K562 (cell line): ENCODE data around the gene CARD9. TPM values are rescaled to one million over a fixed set of nuclear protein-coding genes. Genes with fewer than 3 reads are reported as not detected.

Source experiments
- CXXC5 ChIP-seq: fragments of 250-450 bp; sonication (Bioruptor Pico); IDR thresholded peaks from 2 replicates; pipeline ENCODE4 v1.8.0; 2022; ENCODE audit warnings: inconsistent platforms, mild to moderate bottlenecking, moderate library complexity
- MYC ChIP-seq, 2 experiments: fragments of 250-450 bp in 1 of 2; sonication (Bioruptor Pico) in 1 of 2; IDR thresholded peaks; 2 replicates each; pipeline versions ENCODE4 v1.5.1 to v1.6.1; 2012 to 2021; ENCODE audit warnings: low read depth in 2 of 2, borderline replicate concordance in 1 of 2, improper control_type of control experiment in 1 of 2, low read length in 1 of 2, mild to moderate bottlenecking in 1 of 2, moderate library complexity in 1 of 2
- NFYB ChIP-seq: IDR thresholded peaks from 2 replicates; pipeline ENCODE4 v1.6.1; 2011; ENCODE audit warnings: mild to moderate bottlenecking, moderate library complexity; ENCODE audit not compliant: insufficient read length; ENCODE audit errors: extremely low read depth
- PTRF ChIP-seq: fragments of 450-650 bp; IDR thresholded peaks from 2 replicates; pipeline ENCODE4 v1.6.1; 2016; ENCODE audit warnings: mild to moderate bottlenecking, missing genetic modification characterization, missing compliant biosample characterization
- RAD51 ChIP-seq: fragments of 450-650 bp; IDR thresholded peaks from 2 replicates; pipeline ENCODE4 v1.7.1; 2016; ENCODE audit warnings: low read depth, mild to moderate bottlenecking, borderline replicate concordance
- RBBP5 ChIP-seq: fragments of 200-600 bp; sonication (generic); IDR thresholded peaks from 2 replicates; pipeline ENCODE4 v1.6.1; 2012; ENCODE audit warnings: borderline replicate concordance, mild to moderate bottlenecking, low read length, control low read depth, inconsistent platforms; ENCODE audit not compliant: insufficient read depth, poor library complexity, severe bottlenecking
- RBFOX2 ChIP-seq: fragments of 200-400 bp; formaldehyde crosslinking; IDR thresholded peaks from 2 replicates; pipeline ENCODE4 v1.6.1; 2017; ENCODE audit warnings: low read depth, mild to moderate bottlenecking, low read length, moderate library complexity
- SMAD4 ChIP-seq: fragments of 250-450 bp; sonication (Bioruptor Pico); conservative IDR thresholded peaks from 2 replicates; pipeline ENCODE4 v1.8.0; 2021; ENCODE audit warnings: inconsistent platforms, mild to moderate bottlenecking, moderate library complexity
- SUPT5H ChIP-seq: fragments of 450-650 bp; IDR thresholded peaks from 2 replicates; pipeline ENCODE4 v1.6.1; 2016
- TBP ChIP-seq: optimal IDR thresholded peaks from 2 replicates; pipeline ENCODE3; 2011; ENCODE audit warnings: low read depth, low read length, improper control_type of control experiment
- ZNF217 ChIP-seq: sonication (generic); formaldehyde crosslinking; IDR thresholded peaks from 2 replicates; pipeline ENCODE4 v1.8.0; 2022; ENCODE audit warnings: mild to moderate bottlenecking, missing genetic modification reagents
- ZNF3 ChIP-seq: fragments of 250-450 bp; sonication (Bioruptor Pico); IDR thresholded peaks from 2 replicates; pipeline ENCODE4 v1.5.0; 2021; ENCODE audit warnings: mild to moderate bottlenecking, moderate library complexity
- polyA plus RNA-seq, 8 experiments: library from polyadenylated mRNA; depleted of rRNA in 4 of 8; stranded (reverse) in 5 of 8; unstranded in 3 of 8; fragments of >200 nt; fragmentation: Nextera tagmentation in 2 of 8; fragmentation: Illumina TruSeq in 1 of 8; extraction: Ambion mirVana in 2 of 8; extraction: Trizol in 1 of 8; gene quantifications; 2 replicates each; pipeline versions ENCODE4 v1.2.1 to v1.2.3, GENCODE V29; 2011 to 2014; ENCODE audit warnings: inconsistent platforms in 1 of 8, missing spikeins in 1 of 8
- total RNA-seq, 7 experiments: library from RNA; depleted of rRNA in 6 of 7; stranded (reverse); fragments of >200 nt in 6 of 7; fragmentation: Illumina TruSeq in 2 of 7; extraction: Trizol in 2 of 7; gene quantifications; 2 replicates each; pipeline versions ENCODE4 v1.2.1 to v1.2.3, GENCODE V29; 2011 to 2021; ENCODE audit warnings: low replicate concordance in 1 of 7
- TF ChIP-seq, protein P1 (sequence below): fragments of 450-650 bp; formaldehyde crosslinking; IDR thresholded peaks from 2 replicates; pipeline ENCODE4 v1.4.0; 2020; ENCODE audit warnings: mild to moderate bottlenecking, moderate library complexity
- TF ChIP-seq, protein P2 (sequence below): conservative IDR thresholded peaks from 2 replicates; pipeline ENCODE4 v1.6.1; 2011; ENCODE audit warnings: low read depth, mild to moderate bottlenecking, low read length; ENCODE audit not compliant: control insufficient read depth
- TF ChIP-seq, protein P3 (sequence below): fragments of 450-650 bp; IDR thresholded peaks from 2 replicates; pipeline ENCODE4 v1.6.1; 2017; ENCODE audit warnings: antibody characterized with exemption, mild to moderate bottlenecking
- TF ChIP-seq, protein P4 (sequence below): IDR thresholded peaks from 2 replicates; pipeline ENCODE4 v1.6.1; 2011; ENCODE audit not compliant: insufficient read length; ENCODE audit errors: extremely low read depth
- TF ChIP-seq, protein P5 (sequence below): fragments of 450-650 bp; IDR thresholded peaks from 2 replicates; pipeline ENCODE4 v1.6.1; 2016

CARD9 gene
- total and polyA plus RNA-seq, 9 of the 15 experiments (the other 6 are each of a cell fraction or from before 2014, with no cell fraction given) = 1.7 to 53.0 (median 9.7) TPM

DNA sequence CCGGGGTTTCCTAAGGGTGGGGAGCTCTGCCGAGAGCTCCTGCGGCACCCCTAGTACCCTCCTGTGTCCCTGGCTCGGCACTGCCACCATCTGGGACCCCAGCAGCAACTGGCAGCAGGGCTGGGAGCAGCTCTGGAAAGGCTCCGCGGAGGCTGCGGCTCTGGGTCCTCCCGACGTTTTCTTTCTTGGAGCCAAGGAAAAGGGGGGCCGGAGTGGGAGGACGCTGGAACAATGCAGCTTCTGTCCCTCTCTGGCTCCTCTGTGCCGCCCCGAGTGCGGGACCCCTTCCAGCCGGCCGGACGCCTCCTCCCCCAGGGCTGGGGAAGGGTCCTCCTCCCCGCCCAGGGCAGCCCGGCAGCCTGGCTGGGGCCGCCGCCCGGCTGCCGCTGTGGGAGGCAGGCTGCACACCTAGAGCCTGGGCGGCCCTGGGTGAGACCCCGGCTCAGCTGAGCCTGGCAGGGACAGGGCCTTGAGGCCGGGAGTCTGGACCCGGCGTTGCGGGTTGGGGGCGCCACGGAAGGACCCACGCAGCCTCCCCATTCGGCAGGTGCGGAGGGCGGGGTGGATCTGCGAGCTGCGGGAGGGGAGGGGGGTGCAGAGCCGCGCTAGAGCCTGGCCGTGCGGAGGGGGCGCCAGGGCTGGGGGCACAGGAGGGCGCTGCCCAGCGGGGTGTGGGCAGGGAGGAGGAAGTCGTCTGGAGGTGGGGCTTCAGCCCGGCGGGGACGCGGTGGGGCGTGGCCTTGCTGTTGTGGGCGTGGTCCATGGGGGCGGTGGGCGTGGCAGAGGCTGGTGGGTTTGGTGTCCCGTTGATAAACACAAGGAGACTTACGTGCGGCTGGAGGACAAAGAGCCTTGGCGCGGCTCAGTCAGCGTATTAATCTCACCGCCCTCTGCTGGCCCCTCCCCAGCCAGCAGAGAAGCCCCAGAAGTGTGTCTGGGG is 31.0 kb downstream of the CARD9 start (continued):
- TF ChIP-seq, protein P1, sequence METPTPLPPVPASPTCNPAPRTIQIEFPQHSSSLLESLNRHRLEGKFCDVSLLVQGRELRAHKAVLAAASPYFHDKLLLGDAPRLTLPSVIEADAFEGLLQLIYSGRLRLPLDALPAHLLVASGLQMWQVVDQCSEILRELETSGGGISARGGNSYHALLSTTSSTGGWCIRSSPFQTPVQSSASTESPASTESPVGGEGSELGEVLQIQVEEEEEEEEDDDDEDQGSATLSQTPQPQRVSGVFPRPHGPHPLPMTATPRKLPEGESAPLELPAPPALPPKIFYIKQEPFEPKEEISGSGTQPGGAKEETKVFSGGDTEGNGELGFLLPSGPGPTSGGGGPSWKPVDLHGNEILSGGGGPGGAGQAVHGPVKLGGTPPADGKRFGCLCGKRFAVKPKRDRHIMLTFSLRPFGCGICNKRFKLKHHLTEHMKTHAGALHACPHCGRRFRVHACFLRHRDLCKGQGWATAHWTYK (CRISPR knock-in tag) = no peak
- TF ChIP-seq CXXC5 (peak; percentile 67), RAD51 (no peak), SUPT5H (no peak), ZNF217 (no peak), ZNF3 (no peak), SMAD4 (CRISPR knock-in tag) (no peak), RBBP5 (no peak), RBFOX2 (peak; percentile 45), NFYB (no peak), PTRF (tag) (no peak), TBP (peak; percentile 48), MYC (IDR thresholded peaks at IDR 0.05; ENCODE audit: low read depth, low read length) (peak; percentile 51; the same call in 1 of the 2 replicates), MYC (CRISPR knock-in tag; IDR thresholded peaks at IDR 0.05; ENCODE audit: borderline replicate concordance, low read depth) (no peak)
- TF ChIP-seq, protein P2, sequence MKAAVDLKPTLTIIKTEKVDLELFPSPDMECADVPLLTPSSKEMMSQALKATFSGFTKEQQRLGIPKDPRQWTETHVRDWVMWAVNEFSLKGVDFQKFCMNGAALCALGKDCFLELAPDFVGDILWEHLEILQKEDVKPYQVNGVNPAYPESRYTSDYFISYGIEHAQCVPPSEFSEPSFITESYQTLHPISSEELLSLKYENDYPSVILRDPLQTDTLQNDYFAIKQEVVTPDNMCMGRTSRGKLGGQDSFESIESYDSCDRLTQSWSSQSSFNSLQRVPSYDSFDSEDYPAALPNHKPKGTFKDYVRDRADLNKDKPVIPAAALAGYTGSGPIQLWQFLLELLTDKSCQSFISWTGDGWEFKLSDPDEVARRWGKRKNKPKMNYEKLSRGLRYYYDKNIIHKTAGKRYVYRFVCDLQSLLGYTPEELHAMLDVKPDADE = peak; percentile 43; the same call in 1 of the 2 replicates
- TF ChIP-seq, protein P3, sequence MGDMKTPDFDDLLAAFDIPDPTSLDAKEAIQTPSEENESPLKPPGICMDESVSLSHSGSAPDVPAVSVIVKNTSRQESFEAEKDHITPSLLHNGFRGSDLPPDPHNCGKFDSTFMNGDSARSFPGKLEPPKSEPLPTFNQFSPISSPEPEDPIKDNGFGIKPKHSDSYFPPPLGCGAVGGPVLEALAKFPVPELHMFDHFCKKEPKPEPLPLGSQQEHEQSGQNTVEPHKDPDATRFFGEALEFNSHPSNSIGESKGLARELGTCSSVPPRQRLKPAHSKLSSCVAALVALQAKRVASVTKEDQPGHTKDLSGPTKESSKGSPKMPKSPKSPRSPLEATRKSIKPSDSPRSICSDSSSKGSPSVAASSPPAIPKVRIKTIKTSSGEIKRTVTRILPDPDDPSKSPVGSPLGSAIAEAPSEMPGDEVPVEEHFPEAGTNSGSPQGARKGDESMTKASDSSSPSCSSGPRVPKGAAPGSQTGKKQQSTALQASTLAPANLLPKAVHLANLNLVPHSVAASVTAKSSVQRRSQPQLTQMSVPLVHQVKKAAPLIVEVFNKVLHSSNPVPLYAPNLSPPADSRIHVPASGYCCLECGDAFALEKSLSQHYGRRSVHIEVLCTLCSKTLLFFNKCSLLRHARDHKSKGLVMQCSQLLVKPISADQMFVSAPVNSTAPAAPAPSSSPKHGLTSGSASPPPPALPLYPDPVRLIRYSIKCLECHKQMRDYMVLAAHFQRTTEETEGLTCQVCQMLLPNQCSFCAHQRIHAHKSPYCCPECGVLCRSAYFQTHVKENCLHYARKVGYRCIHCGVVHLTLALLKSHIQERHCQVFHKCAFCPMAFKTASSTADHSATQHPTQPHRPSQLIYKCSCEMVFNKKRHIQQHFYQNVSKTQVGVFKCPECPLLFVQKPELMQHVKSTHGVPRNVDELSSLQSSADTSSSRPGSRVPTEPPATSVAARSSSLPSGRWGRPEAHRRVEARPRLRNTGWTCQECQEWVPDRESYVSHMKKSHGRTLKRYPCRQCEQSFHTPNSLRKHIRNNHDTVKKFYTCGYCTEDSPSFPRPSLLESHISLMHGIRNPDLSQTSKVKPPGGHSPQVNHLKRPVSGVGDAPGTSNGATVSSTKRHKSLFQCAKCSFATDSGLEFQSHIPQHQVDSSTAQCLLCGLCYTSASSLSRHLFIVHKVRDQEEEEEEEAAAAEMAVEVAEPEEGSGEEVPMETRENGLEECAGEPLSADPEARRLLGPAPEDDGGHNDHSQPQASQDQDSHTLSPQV = no peak
- TF ChIP-seq, protein P4, sequence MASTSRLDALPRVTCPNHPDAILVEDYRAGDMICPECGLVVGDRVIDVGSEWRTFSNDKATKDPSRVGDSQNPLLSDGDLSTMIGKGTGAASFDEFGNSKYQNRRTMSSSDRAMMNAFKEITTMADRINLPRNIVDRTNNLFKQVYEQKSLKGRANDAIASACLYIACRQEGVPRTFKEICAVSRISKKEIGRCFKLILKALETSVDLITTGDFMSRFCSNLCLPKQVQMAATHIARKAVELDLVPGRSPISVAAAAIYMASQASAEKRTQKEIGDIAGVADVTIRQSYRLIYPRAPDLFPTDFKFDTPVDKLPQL = no peak
- TF ChIP-seq, protein P5, sequence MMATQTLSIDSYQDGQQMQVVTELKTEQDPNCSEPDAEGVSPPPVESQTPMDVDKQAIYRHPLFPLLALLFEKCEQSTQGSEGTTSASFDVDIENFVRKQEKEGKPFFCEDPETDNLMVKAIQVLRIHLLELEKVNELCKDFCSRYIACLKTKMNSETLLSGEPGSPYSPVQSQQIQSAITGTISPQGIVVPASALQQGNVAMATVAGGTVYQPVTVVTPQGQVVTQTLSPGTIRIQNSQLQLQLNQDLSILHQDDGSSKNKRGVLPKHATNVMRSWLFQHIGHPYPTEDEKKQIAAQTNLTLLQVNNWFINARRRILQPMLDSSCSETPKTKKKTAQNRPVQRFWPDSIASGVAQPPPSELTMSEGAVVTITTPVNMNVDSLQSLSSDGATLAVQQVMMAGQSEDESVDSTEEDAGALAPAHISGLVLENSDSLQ = no peak
